Measurements from ENCODE around the gene GABRD. TPM values are rescaled to one million over a fixed set of nuclear protein-coding genes. Genes with fewer than 3 reads are reported as not detected.

GABRD gene
- total RNA-seq, 1 experiment from 2014 or later = 15.6 TPM

- ChIA-PET RAD21 (ENCODE audit: low non-redundant PET in 1 of 2, low total read pairs in 2 of 2, uncharacterized antibody in 2 of 2, unreplicated experiment in 2 of 2) (no interaction called here), CTCF (no interaction called here), POLR2A (no interaction called here)
- intact Hi-C loops (cut with micrococcal nuclease) = no loop called here
- no peaks in the 10 kb centered on the region for H3K9me2 ChIP-seq (ENCODE audit: insufficient read depth)
- peak in 2 of 3 experiments; percentile 17 to 37; a peak in 2 of 6 replicates for TF ChIP-seq CTCF (IDR thresholded peaks at IDR 0.05 in 2 of 3, conservative IDR thresholded peaks at IDR 0.05 in 1 of 3; ENCODE audit: borderline replicate concordance in 1 of 3, insufficient read depth in 1 of 3, low read depth in 2 of 3, low read length in 2 of 3)
- TF ChIP-seq POLR2AphosphoS5 (IDR thresholded peaks at IDR 0.05; ENCODE audit: low read depth, low read length) = no peak
- peaks cover 31% of the 10 kb centered on the region for H3K79me2 ChIP-seq (ENCODE audit: insufficient read depth, low read length)
- H3K4me3 ChIP-seq (replicated peaks in 1 of 2; ENCODE audit: low read depth in 1 of 2, low read length in 2 of 2) = no peak overlapping the region
- H3K4me2 ChIP-seq (ENCODE audit: low read length) = no peak overlapping the region
- no peak overlapping the region for H3K9ac ChIP-seq (ENCODE audit: low read length)
- peaks cover 20 to 33% of the 10 kb centered on the region in 2 experiments for H3K4me1 ChIP-seq (ENCODE audit: control insufficient read depth in 1 of 2, insufficient read depth in 2 of 2, low read length in 2 of 2)
- no TSS peak for BruUV-seq (replicated peaks)
- H3K27me3 ChIP-seq (ENCODE audit: insufficient read depth, low read length) = no peaks in the 10 kb centered on the region
- H3K36me3 ChIP-seq (ENCODE audit: control insufficient read depth in 1 of 2, insufficient read depth in 2 of 2, low read length in 2 of 2) = peaks cover 12% of the 10 kb centered on the region in 2 experiments; a peak in 2 of 4 replicates
- no peaks in the 10 kb centered on the region for H4K20me1 ChIP-seq (ENCODE audit: insufficient read depth)
- ATAC-seq = no peak
- no peak overlapping the region for H3K27ac ChIP-seq (ENCODE audit: low read depth, low read length)
- H2AFZ ChIP-seq (ENCODE audit: low read depth, low read length, poor library complexity, severe bottlenecking) = no peak overlapping the region
- no peaks in the 10 kb centered on the region for H3K9me3 ChIP-seq (ENCODE audit: control insufficient read depth in 1 of 2, insufficient read depth in 1 of 2, low read depth in 1 of 2, low read length in 2 of 2)
- no peak for DNase-seq (ENCODE audit: low read depth, low spot score)
Measured at GRCh38 chr1:2055911-2056575, 36.9 kb downstream of the GABRD start.

- no peak for DNase-seq (ENCODE audit: low read depth, low spot score)
- no peak overlapping the region for H3K9ac ChIP-seq (ENCODE audit: low read length)
- H3K4me2 ChIP-seq (ENCODE audit: low read length) = no peak overlapping the region
- peaks cover 12 to 28% of the 10 kb centered on the region in 2 experiments for H3K4me1 ChIP-seq (ENCODE audit: control insufficient read depth in 1 of 2, insufficient read depth in 2 of 2, low read length in 2 of 2)
- no peak for ATAC-seq
- intact Hi-C loops (cut with micrococcal nuclease) = no loop called here
- ChIA-PET CTCF (no interaction called here), RAD21 (ENCODE audit: low non-redundant PET in 1 of 2, low total read pairs in 2 of 2, uncharacterized antibody in 2 of 2, unreplicated experiment in 2 of 2) (no interaction called here), POLR2A (no interaction called here)
- H3K36me3 ChIP-seq (ENCODE audit: control insufficient read depth in 1 of 2, insufficient read depth in 2 of 2, low read length in 2 of 2) = peaks cover 12 to 16% of the 10 kb centered on the region in 2 experiments; a peak in 3 of 4 replicates
- no peak overlapping the region for H3K27ac ChIP-seq (ENCODE audit: low read depth, low read length)
- H2AFZ ChIP-seq (ENCODE audit: low read depth, low read length, poor library complexity, severe bottlenecking) = no peak overlapping the region
- H3K79me2 ChIP-seq (ENCODE audit: insufficient read depth, low read length) = peaks cover 23% of the 10 kb centered on the region
- H3K27me3 ChIP-seq (ENCODE audit: insufficient read depth, low read length) = no peaks in the 10 kb centered on the region
- H4K20me1 ChIP-seq (ENCODE audit: insufficient read depth) = no peaks in the 10 kb centered on the region
- H3K9me3 ChIP-seq (ENCODE audit: control insufficient read depth in 1 of 2, insufficient read depth in 1 of 2, low read depth in 1 of 2, low read length in 2 of 2) = no peaks in the 10 kb centered on the region
- no TSS peak for BruUV-seq (replicated peaks)
- no peak overlapping the region for H3K4me3 ChIP-seq (replicated peaks in 1 of 2; ENCODE audit: low read depth in 1 of 2, low read length in 2 of 2)
- no peaks in the 10 kb centered on the region for H3K9me2 ChIP-seq (ENCODE audit: insufficient read depth)
- TF ChIP-seq ZBTB33 (IDR thresholded peaks at IDR 0.05; ENCODE audit: extremely low read depth, insufficient replicate concordance, low read length) (no peak), RAD21 (IDR thresholded peaks at IDR 0.05; ENCODE audit: low read depth) (no peak), EZH2 (IDR thresholded peaks at IDR 0.05) (no peak), TCF7L2 (IDR thresholded peaks at IDR 0.05; ENCODE audit: borderline replicate concordance, extremely low read depth, insufficient read depth, insufficient read length) (no peak)
Measured at GRCh38 chr1:2056955-2057590, 37.9 kb downstream of the GABRD start.
